GM19324 (cell line): Measurements from ENCODE around the gene STING1.
"Not testable (repeated sequence)": the region's sequence is repeated elsewhere in the genome, so short reads cannot be mapped to it uniquely, and the experiment has no call there.

Source experiments
- ATAC-seq: cut with Tn5 transposase; IDR thresholded peaks from one replicate; pipeline ENCODE4 v1.9.1; 2021; ENCODE audit warnings: mild to moderate bottlenecking, moderate library complexity; ENCODE audit not compliant: unreplicated experiment, low FRiP score

Gene STING1

GRCh38 chr5:139482050-139482889, at the start of gene STING1:
TSS of gene STING1 (minus strand) at chr5:139482758. CDS start at chr5:139481704, 1,054 bp downstream.
- ATAC-seq, result no peak

GRCh38 chr5:139531772-139532169, 49.2 kb upstream of the STING1 start:
- no peak for ATAC-seq

- ATAC-seq, result not testable (repeated sequence)
Observed at GRCh38 chr5:139530079-139530478, 47.5 kb upstream of the STING1 start.

- ATAC-seq, result not testable (repeated sequence)
Observed at GRCh38 chr5:139528695-139529094, 46.1 kb upstream of the STING1 start.

GRCh38 chr5:139527896-139528467, 45.4 kb upstream of the STING1 start:
- ATAC-seq, result not testable (repeated sequence)

- not testable (repeated sequence) for ATAC-seq
Observed at GRCh38 chr5:139527090-139527470, 44.5 kb upstream of the STING1 start.

- ATAC-seq, result not testable (repeated sequence)
Observed at GRCh38 chr5:139526309-139527089, 43.9 kb upstream of the STING1 start.

GRCh38 chr5:139525586-139526308, 43.2 kb upstream of the STING1 start:
- ATAC-seq, result not testable (repeated sequence)

GRCh38 chr5:139524940-139525585, 42.5 kb upstream of the STING1 start:
- ATAC-seq, result no peak

- ATAC-seq, result no peak
Observed at GRCh38 chr5:139524446-139524845, 41.9 kb upstream of the STING1 start.

GRCh38 chr5:139523635-139524445, 41.3 kb upstream of the STING1 start:
- no peak for ATAC-seq

- ATAC-seq, result peak; percentile 85
Observed at GRCh38 chr5:139517683-139518564, 35.4 kb upstream of the STING1 start.

- ATAC-seq, result no peak
Observed at GRCh38 chr5:139514486-139514856, 31.9 kb upstream of the STING1 start.

- ATAC-seq, result no peak
Observed at GRCh38 chr5:139513852-139514485, 31.4 kb upstream of the STING1 start.

GRCh38 chr5:139513434-139513833, 30.9 kb upstream of the STING1 start:
- ATAC-seq, result not testable (repeated sequence)

- no peak for ATAC-seq
Observed at GRCh38 chr5:139512786-139513390, 30.3 kb upstream of the STING1 start.

- not testable (repeated sequence) for ATAC-seq
Observed at GRCh38 chr5:139504722-139505121, 22.2 kb upstream of the STING1 start.
